ENCODE data around the gene SH2B2. TPM values are rescaled to one million over a fixed set of nuclear protein-coding genes. Genes with fewer than 3 reads are reported as not detected.
"Not testable (repeated sequence)": the region's sequence is repeated elsewhere in the genome, so short reads cannot be mapped to it uniquely, and the experiment has no call there.

The SH2B2 gene
- polyA plus RNA-seq, 1 donor from 2014 or later = 27.3 TPM

DNA sequence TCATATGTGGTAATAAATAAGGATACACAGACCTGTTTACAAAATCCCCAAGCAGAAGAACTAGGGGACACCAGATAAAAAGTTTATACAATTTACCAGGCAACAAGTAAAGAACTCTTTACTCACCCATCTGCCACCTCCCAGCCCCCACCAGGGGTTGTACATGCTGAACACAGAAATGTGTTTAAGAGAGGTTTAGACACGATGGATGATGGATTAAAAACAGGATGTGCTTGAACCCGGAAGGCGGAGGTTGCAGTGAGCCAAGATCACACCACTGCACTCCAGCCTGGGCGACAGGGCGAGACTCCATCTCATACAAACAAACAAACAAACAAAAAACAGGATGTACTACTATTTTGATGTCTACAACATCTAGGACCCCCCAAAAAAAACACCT lies 42.2 kb downstream of the SH2B2 start:
- not testable (repeated sequence) for H2AFZ ChIP-seq (ENCODE audit: low read depth, low read length)

DNA sequence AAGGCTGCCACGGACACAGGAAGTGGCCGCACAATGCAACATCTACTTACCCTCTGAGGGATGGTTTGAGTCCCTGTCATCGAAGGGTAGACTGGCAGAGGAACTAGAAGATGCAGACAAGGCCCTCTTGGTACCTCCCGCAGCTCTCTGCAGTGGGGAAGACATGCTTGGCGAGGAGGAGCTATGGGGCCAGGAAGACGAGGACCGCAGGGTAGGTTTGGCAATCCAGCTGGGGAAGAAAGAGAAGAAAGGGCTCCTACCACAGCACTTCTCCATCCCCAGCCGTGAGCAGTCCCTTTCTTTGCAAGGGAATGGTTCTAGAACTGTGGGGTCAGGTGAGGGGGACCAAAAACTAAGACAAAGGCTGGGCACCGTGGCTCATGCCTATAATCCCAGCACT lies 42.7 kb downstream of the SH2B2 start:
- H3K4me3 ChIP-seq (ENCODE audit: low read length); H3K79me2 ChIP-seq (replicated peaks; ENCODE audit: insufficient read depth, low read length); H3K9me2 ChIP-seq (ENCODE audit: insufficient read depth, low read length); H3K4me2 ChIP-seq (ENCODE audit: low read length); H4K20me1 ChIP-seq (ENCODE audit: insufficient read depth); H3K9ac ChIP-seq (ENCODE audit: low read length); H2AFZ ChIP-seq (ENCODE audit: low read depth, low read length); H3K36me3 ChIP-seq (ENCODE audit: insufficient read depth, low read length); H3K9me3 ChIP-seq (ENCODE audit: low read length); H3F3A ChIP-seq (ENCODE audit: insufficient read depth, low read length, poor library complexity, severe bottlenecking); H3K27ac ChIP-seq (ENCODE audit: low read length); H3K27me3 ChIP-seq (ENCODE audit: insufficient read depth, low read depth, low read length): not testable (repeated sequence)

More for the DNA sequence above, 42.2 kb downstream of the SH2B2 start:
- H3K4me2 ChIP-seq (ENCODE audit: low read length); H3K27ac ChIP-seq (ENCODE audit: low read length); H3K79me2 ChIP-seq (replicated peaks; ENCODE audit: insufficient read depth, low read length); H3K4me3 ChIP-seq (ENCODE audit: low read length); H3K9me2 ChIP-seq (ENCODE audit: insufficient read depth, low read length); H3F3A ChIP-seq (ENCODE audit: insufficient read depth, low read length, poor library complexity, severe bottlenecking); H4K20me1 ChIP-seq (ENCODE audit: insufficient read depth); H3K9ac ChIP-seq (ENCODE audit: low read length); H3K36me3 ChIP-seq (ENCODE audit: insufficient read depth, low read length); H3K9me3 ChIP-seq (ENCODE audit: low read length); H3K27me3 ChIP-seq (ENCODE audit: insufficient read depth, low read depth, low read length): not testable (repeated sequence)

DNA sequence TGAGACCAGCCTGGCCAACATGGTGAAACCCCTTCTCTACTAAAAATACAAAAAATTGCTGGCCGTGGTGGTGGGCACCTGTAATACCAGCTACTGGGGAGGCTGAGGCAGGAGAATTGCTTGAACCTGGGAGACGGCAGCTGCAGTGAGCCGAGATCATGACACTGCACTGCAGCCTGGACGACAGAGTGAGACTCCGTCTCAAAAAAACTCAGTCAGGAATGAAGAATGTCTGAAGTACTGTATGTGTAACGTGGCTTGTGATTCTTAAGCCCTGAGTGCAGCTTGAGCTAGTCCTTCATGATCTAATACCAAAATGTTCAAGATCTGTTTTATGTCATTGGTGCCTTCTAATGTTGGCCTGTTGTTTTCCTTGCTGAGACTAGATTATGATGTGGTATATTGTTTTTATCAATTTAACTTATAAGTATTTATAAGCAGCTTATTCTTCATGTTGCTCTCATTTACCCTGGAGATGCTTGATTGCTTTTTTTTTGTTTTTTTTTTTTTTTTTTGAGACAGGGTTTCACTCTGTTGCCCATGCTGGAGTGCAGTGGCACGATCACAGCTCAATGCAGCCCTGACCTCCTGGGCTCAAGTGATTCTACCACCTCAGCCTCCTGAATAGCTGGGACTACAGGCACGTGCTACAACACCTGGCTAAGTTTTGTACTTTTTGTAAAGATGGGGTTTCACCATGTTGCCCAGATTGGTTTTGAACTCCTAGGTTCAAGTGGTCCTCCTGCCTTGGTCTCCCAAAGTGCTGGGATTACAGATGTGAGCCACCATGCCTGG lies 44.2 kb downstream of the SH2B2 start:
- H2AFZ ChIP-seq (ENCODE audit: low read depth, low read length); H4K20me1 ChIP-seq (ENCODE audit: insufficient read depth); H3K9ac ChIP-seq (ENCODE audit: low read length); H3K4me2 ChIP-seq (ENCODE audit: low read length); H3F3A ChIP-seq (ENCODE audit: insufficient read depth, low read length, poor library complexity, severe bottlenecking); H3K9me2 ChIP-seq (ENCODE audit: insufficient read depth, low read length); H3K36me3 ChIP-seq (ENCODE audit: insufficient read depth, low read length); H3K79me2 ChIP-seq (replicated peaks; ENCODE audit: insufficient read depth, low read length); H3K27ac ChIP-seq (ENCODE audit: low read length); H3K27me3 ChIP-seq (ENCODE audit: insufficient read depth, low read depth, low read length); H3K4me3 ChIP-seq (ENCODE audit: low read length); H3K9me3 ChIP-seq (ENCODE audit: low read length): not testable (repeated sequence)

DNA sequence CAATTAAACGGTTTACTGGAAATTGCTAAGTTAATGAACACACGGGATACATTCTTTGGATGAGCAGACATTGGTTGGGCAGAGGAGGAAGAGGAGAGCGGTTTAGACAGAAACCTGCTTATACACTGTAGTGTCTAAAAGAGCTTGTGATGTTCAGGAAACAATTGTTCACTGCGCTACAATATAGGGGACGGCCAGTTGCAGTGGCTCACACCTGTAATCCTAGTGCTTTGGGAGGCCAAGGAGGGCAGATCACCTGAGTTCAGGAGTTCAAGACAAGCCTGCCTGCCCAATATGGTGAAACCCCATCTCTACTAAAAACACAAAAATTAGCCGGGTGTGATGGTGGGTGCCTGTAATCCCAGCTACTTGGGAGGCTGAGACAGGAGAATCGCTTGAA lies 48.9 kb downstream of the SH2B2 start:
- not testable (repeated sequence) for H3F3A ChIP-seq (ENCODE audit: insufficient read depth, low read length, poor library complexity, severe bottlenecking); H3K4me2 ChIP-seq (ENCODE audit: low read length); H4K20me1 ChIP-seq (ENCODE audit: insufficient read depth); H3K9me3 ChIP-seq (ENCODE audit: low read length); H3K27me3 ChIP-seq (ENCODE audit: insufficient read depth, low read depth, low read length); H3K9me2 ChIP-seq (ENCODE audit: insufficient read depth, low read length); H3K79me2 ChIP-seq (replicated peaks; ENCODE audit: insufficient read depth, low read length); H3K27ac ChIP-seq (ENCODE audit: low read length); H3K9ac ChIP-seq (ENCODE audit: low read length); H3K36me3 ChIP-seq (ENCODE audit: insufficient read depth, low read length); H2AFZ ChIP-seq (ENCODE audit: low read depth, low read length); H3K4me3 ChIP-seq (ENCODE audit: low read length)

DNA sequence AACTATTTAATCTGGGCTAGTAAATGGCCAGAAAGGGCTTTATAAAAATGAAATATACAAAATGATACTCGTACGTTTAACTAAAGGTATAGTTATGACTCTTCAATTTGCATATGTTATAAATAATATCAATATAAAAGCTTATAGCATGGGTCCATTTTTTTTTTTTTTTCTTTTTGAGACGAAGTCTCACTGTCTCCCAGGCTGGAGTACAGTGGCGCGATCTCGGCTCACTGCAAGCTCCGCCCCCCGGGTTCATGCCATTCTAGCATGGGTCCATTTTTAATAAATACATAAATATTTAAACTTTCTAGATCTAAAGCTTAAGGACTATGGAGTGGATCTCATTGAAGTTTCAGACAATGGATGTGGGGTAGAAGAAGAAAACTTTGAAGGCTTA lies 50.3 kb downstream of the SH2B2 start:
- H3K36me3 ChIP-seq (ENCODE audit: insufficient read depth, low read length); H3K9ac ChIP-seq (ENCODE audit: low read length); H3K9me3 ChIP-seq (ENCODE audit: low read length); H3K27ac ChIP-seq (ENCODE audit: low read length); H3F3A ChIP-seq (ENCODE audit: insufficient read depth, low read length, poor library complexity, severe bottlenecking); H3K9me2 ChIP-seq (ENCODE audit: insufficient read depth, low read length); H4K20me1 ChIP-seq (ENCODE audit: insufficient read depth); H3K4me2 ChIP-seq (ENCODE audit: low read length); H3K79me2 ChIP-seq (replicated peaks; ENCODE audit: insufficient read depth, low read length); H3K27me3 ChIP-seq (ENCODE audit: insufficient read depth, low read depth, low read length); H3K4me3 ChIP-seq (ENCODE audit: low read length); H2AFZ ChIP-seq (ENCODE audit: low read depth, low read length): not testable (repeated sequence)

DNA sequence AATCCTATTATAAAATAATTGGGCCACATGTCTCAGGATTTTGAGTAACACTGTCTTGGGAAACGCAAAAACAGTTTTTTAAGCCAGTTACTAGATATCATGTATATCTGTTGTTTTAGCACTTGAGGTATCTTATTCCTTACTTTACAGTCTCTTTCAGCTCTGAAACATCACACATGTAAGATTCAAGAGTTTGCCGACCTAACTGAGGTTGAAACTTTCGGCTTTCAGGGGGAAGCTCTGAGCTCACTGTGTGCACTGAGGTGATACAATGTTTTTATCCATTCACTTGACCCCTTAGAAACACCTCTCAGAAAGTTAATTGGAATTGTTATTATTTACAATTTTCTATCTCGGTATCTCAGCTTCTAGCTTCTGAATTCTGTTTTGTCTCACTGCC lies 50.8 kb downstream of the SH2B2 start:
- H3K27ac ChIP-seq (ENCODE audit: low read length); H3K79me2 ChIP-seq (replicated peaks; ENCODE audit: insufficient read depth, low read length); H3F3A ChIP-seq (ENCODE audit: insufficient read depth, low read length, poor library complexity, severe bottlenecking); H2AFZ ChIP-seq (ENCODE audit: low read depth, low read length); H3K4me2 ChIP-seq (ENCODE audit: low read length); H3K27me3 ChIP-seq (ENCODE audit: insufficient read depth, low read depth, low read length); H3K9me2 ChIP-seq (ENCODE audit: insufficient read depth, low read length); H4K20me1 ChIP-seq (ENCODE audit: insufficient read depth); H3K9ac ChIP-seq (ENCODE audit: low read length); H3K36me3 ChIP-seq (ENCODE audit: insufficient read depth, low read length); H3K4me3 ChIP-seq (ENCODE audit: low read length); H3K9me3 ChIP-seq (ENCODE audit: low read length): not testable (repeated sequence)

DNA sequence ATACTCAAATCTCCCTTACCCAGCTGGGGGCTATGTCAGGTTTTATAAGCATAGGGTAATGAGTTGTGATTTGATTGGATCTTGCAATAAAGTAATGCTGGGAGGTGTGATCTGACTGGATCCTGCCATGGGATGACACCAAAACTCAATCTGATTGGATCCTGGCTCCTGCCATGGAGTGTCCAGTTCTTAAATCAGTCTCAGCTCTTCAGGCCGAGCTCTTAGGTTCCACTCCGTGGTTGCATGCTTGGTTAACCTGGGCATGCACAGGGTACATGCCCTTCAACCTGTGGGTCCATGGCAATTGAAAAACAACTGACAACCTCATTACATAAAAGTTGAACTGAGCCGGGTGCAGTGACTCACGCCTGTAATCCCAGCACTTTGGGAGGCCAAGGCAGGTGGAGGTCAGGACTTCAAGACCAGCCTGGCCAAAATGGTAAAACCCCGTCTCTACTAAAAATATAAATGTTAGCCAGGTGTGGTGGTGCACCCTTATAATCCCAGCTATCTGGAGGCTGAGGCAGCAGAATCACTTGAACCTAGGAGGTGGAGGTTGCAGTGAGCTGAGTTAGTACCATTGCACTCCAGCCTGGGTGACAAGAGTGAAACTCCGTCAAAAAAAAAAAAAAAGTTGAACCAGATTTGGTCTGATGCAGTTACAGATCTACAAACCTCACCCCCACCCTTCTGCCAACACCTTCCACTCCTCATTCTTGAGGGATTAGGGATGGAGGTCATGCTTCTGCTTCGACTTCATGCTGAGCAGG lies 54.1 kb downstream of the SH2B2 start:
- H3K27me3 ChIP-seq (ENCODE audit: insufficient read depth, low read depth, low read length); H3K27ac ChIP-seq (ENCODE audit: low read length): not testable (repeated sequence)

DNA sequence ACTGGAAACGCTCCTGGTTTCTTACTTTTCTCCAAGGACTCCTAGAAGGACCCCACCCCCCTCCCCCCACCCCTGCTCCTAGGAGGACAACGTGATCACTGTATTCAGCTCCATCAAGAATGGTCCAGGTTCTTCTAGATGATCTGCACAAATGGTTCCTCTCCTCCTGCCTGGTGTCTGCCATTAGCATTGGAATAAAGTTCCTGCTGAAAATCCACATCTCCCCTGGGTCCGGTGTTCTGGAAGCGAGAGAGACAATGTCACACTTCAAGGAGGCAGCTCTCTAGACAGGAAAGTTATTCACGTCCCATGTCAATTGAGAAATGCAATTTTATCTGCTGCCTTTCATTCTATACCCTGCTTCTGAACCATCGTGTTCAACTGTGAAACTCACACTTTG lies 60.3 kb downstream of the SH2B2 start:
- H3K4me3 ChIP-seq (ENCODE audit: low read length); H3K4me2 ChIP-seq (ENCODE audit: low read length); H3K9me3 ChIP-seq (ENCODE audit: low read length); H3K9ac ChIP-seq (ENCODE audit: low read length); H3K79me2 ChIP-seq (replicated peaks; ENCODE audit: insufficient read depth, low read length); H4K20me1 ChIP-seq (ENCODE audit: insufficient read depth); H2AFZ ChIP-seq (ENCODE audit: low read depth, low read length); H3K27ac ChIP-seq (ENCODE audit: low read length); H3K36me3 ChIP-seq (ENCODE audit: insufficient read depth, low read length); H3K9me2 ChIP-seq (ENCODE audit: insufficient read depth, low read length); H3F3A ChIP-seq (ENCODE audit: insufficient read depth, low read length, poor library complexity, severe bottlenecking); H3K27me3 ChIP-seq (ENCODE audit: insufficient read depth, low read depth, low read length): not testable (repeated sequence)

More for the DNA sequence above, 54.1 kb downstream of the SH2B2 start:
- not testable (repeated sequence) for H2AFZ ChIP-seq (ENCODE audit: low read depth, low read length); H4K20me1 ChIP-seq (ENCODE audit: insufficient read depth); H3K36me3 ChIP-seq (ENCODE audit: insufficient read depth, low read length); H3F3A ChIP-seq (ENCODE audit: insufficient read depth, low read length, poor library complexity, severe bottlenecking); H3K4me3 ChIP-seq (ENCODE audit: low read length); H3K4me2 ChIP-seq (ENCODE audit: low read length); H3K9ac ChIP-seq (ENCODE audit: low read length); H3K79me2 ChIP-seq (replicated peaks; ENCODE audit: insufficient read depth, low read length); H3K9me2 ChIP-seq (ENCODE audit: insufficient read depth, low read length); H3K9me3 ChIP-seq (ENCODE audit: low read length)

Data from neural cell (in vitro differentiated cells).